NCI-H446 treated with DMSO at 0.1 percent for 48 hours (cell line): ENCODE results near the gene DMRTC2.

Experiments
- DNase-seq: peaks from one replicate; lab custom pipeline; 2025; lab: John Stamatoyannopoulos, UW

DMRTC2 gene

GRCh38 chr19:41845001-41845050, at the start of gene DMRTC2:
Gene DMRTC2 (plus strand): TSS chr19:41845042. CDS start chr19:41847429, 2,387 bp downstream.
- no peak for DNase-seq

- DNase-seq = no peak
Measured at GRCh38 chr19:41796362-41796761, 48.5 kb upstream of the DMRTC2 start, which contains the start of gene CEACAM3. Gene CEACAM3 (plus strand): TSS chr19:41796587. CDS start chr19:41796678, 91 bp downstream.

GRCh38 chr19:41796901-41797300, 47.9 kb upstream of the DMRTC2 start:
- no peak for DNase-seq

- DNase-seq = no peak
Measured at GRCh38 chr19:41799444-41800000, 45.3 kb upstream of the DMRTC2 start.

- DNase-seq = no peak
Measured at GRCh38 chr19:41801031-41801430, 43.8 kb upstream of the DMRTC2 start.

- DNase-seq = no peak
Measured at GRCh38 chr19:41801792-41802211, 43.0 kb upstream of the DMRTC2 start.

GRCh38 chr19:41802770-41803169, 42.1 kb upstream of the DMRTC2 start:
- DNase-seq = no peak

GRCh38 chr19:41804336-41804735, 40.5 kb upstream of the DMRTC2 start:
- DNase-seq = no peak

GRCh38 chr19:41807176-41807575, 37.7 kb upstream of the DMRTC2 start:
- no peak for DNase-seq

- DNase-seq = no peak
Measured at GRCh38 chr19:41808663-41809566, 35.9 kb upstream of the DMRTC2 start.

GRCh38 chr19:41810301-41810700, 34.5 kb upstream of the DMRTC2 start:
- no peak for DNase-seq

GRCh38 chr19:41811036-41811435, 33.8 kb upstream of the DMRTC2 start:
- no peak for DNase-seq

GRCh38 chr19:41811981-41812380, 32.9 kb upstream of the DMRTC2 start:
- no peak for DNase-seq

- DNase-seq = no peak
Measured at GRCh38 chr19:41813911-41814310, 30.9 kb upstream of the DMRTC2 start.

- DNase-seq = no peak
Measured at GRCh38 chr19:41815301-41815700, 29.5 kb upstream of the DMRTC2 start.

GRCh38 chr19:41816761-41817160, 28.1 kb upstream of the DMRTC2 start:
- no peak for DNase-seq

- no peak for DNase-seq
Measured at GRCh38 chr19:41821003-41821735, 23.7 kb upstream of the DMRTC2 start.

GRCh38 chr19:41837981-41838708, 6.7 kb upstream of the DMRTC2 start:
- no peak for DNase-seq

- DNase-seq = no peak
Measured at GRCh38 chr19:41839211-41839610, 5.6 kb upstream of the DMRTC2 start.

- DNase-seq = no peak
Measured at GRCh38 chr19:41843371-41843770, 1.5 kb upstream of the DMRTC2 start.

GRCh38 chr19:41844601-41845000, 241 bp upstream of the DMRTC2 start, which contains the start of gene LYPD4:
Gene LYPD4 (minus strand): TSS chr19:41844683. CDS start chr19:41839285, 5,398 bp downstream.
- no peak for DNase-seq

- DNase-seq = no peak
Measured at GRCh38 chr19:41845051-41845590, 279 bp downstream of the DMRTC2 start.
